Thoracic aorta (tissue), 2 donors: ENCODE data around the gene LRIT1. TPM values are rescaled to one million over a fixed set of nuclear protein-coding genes. Genes with fewer than 3 reads are reported as not detected.

Experiments used
- ATAC-seq: fragments of 150-250 bp; one replicate; pipeline ENCODE4 v1.8.0; 2017; ENCODE audit warnings: low read depth; ENCODE audit not compliant: insufficient number of reproducible peaks, low FRiP score
- DNase-seq: peaks from one replicate; pipeline ENCODE4 v3.0.0-alpha.2; 2020; ENCODE audit warnings: low spot score
- H3K27ac ChIP-seq, 2 donors: fragments of 200-600 bp; sonication (generic); 1 replicate in 1 of 2; 2 replicates in 1 of 2; pipeline ENCODE4 v1.5.1; 2016; ENCODE audit warnings: mild to moderate bottlenecking in 2 of 2, moderate library complexity in 2 of 2
- H3K27me3 ChIP-seq: fragments of 200-600 bp; sonication (generic); replicated peaks from 2 replicates; pipeline ENCODE4 v1.6.0; 2016; ENCODE audit warnings: mild to moderate bottlenecking; ENCODE audit not compliant: insufficient read depth
- H3K36me3 ChIP-seq: fragments of 200-600 bp; sonication (generic); one replicate; pipeline ENCODE4 v1.5.1; 2016
- H3K4me1 ChIP-seq, 2 donors: fragments of 200-600 bp; sonication (generic); 1 replicate in 1 of 2; 2 replicates in 1 of 2; pipeline versions ENCODE4 v1.5.1 to v1.6.0; 2016; ENCODE audit warnings: low read depth in 2 of 2, mild to moderate bottlenecking in 1 of 2; ENCODE audit not compliant: control insufficient read depth in 1 of 2
- H3K4me3 ChIP-seq: fragments of 200-600 bp; sonication (generic); 2 replicates; pipeline ENCODE4 v1.5.1; 2016; ENCODE audit warnings: mild to moderate bottlenecking
- H3K9me3 ChIP-seq: fragments of 200-600 bp; sonication (generic); 2 replicates; pipeline ENCODE4 v1.5.1; 2016
- CTCF ChIP-seq: fragments of 200-600 bp; sonication (generic); IDR thresholded peaks from one replicate; pipeline ENCODE4 v1.5.1; 2019; ENCODE audit warnings: antibody characterized with exemption
- total RNA-seq, 2 donors: library from RNA; depleted of rRNA; stranded (reverse); fragments of >200 nt; gene quantifications; one replicate each; pipeline versions ENCODE4 v1.1.0 to v1.2.3, GENCODE V29; 2016

Gene LRIT1
- total RNA-seq, 2 donors from 2014 or later, result not detected

- Histone ChIP-seq H3K4me3 (no peak overlapping the region), H3K4me1 (no peaks in the 10 kb centered on the region), H3K36me3 (no peaks in the 10 kb centered on the region), H3K27me3 (no peaks in the 10 kb centered on the region), H3K9me3 (no peaks in the 10 kb centered on the region), H3K27ac (no peak overlapping the region)
- DNase-seq (no peak), ATAC-seq (no peak)
- no peak for TF ChIP-seq CTCF
Observed at GRCh38 chr10:84213076-84213475, 28.3 kb downstream of the LRIT1 start.

GRCh38 chr10:84212014-84212413 is 29.3 kb downstream of the LRIT1 start:
- H3K9me3 ChIP-seq, result no peaks in the 10 kb centered on the region
- no peaks in the 10 kb centered on the region for H3K4me1 ChIP-seq
- H3K27ac ChIP-seq, result no peak overlapping the region
- no peak for DNase-seq
- no peak for TF ChIP-seq CTCF
- no peak for ATAC-seq
- H3K4me3 ChIP-seq, result no peak overlapping the region
- no peaks in the 10 kb centered on the region for H3K36me3 ChIP-seq
- no peaks in the 10 kb centered on the region for H3K27me3 ChIP-seq

GRCh38 chr10:84211566-84211965 is 29.8 kb downstream of the LRIT1 start:
- Histone ChIP-seq H3K36me3 (no peaks in the 10 kb centered on the region), H3K27me3 (no peaks in the 10 kb centered on the region), H3K27ac (no peak overlapping the region), H3K4me3 (no peak overlapping the region), H3K9me3 (no peaks in the 10 kb centered on the region), H3K4me1 (no peaks in the 10 kb centered on the region)
- ATAC-seq, result no peak
- no peak for TF ChIP-seq CTCF
- DNase-seq, result no peak

GRCh38 chr10:84208023-84208422 is 33.3 kb downstream of the LRIT1 start:
- TF ChIP-seq CTCF, result no peak
- DNase-seq (no peak), ATAC-seq (no peak)
- no peaks in the 10 kb centered on the region for H3K36me3 ChIP-seq
- H3K9me3 ChIP-seq, result no peaks in the 10 kb centered on the region
- H3K4me3 ChIP-seq, result no peak overlapping the region
- H3K27me3 ChIP-seq, result no peaks in the 10 kb centered on the region
- H3K4me1 ChIP-seq, result no peaks in the 10 kb centered on the region
- H3K27ac ChIP-seq, result no peak overlapping the region

GRCh38 chr10:84205853-84206525 is 35.4 kb downstream of the LRIT1 start:
- ATAC-seq (no peak), DNase-seq (no peak)
- H3K27me3 ChIP-seq, result no peaks in the 10 kb centered on the region

More at GRCh38 chr10:84205853-84206525, 35.4 kb downstream of the LRIT1 start:
- Histone ChIP-seq H3K27ac (no peak overlapping the region), H3K4me1 (no peaks in the 10 kb centered on the region), H3K4me3 (no peak overlapping the region), H3K36me3 (no peaks in the 10 kb centered on the region), H3K9me3 (no peaks in the 10 kb centered on the region)
- TF ChIP-seq CTCF, result no peak
